ENCODE measurements around the gene NXN.
"Not testable (repeated sequence)": the region's sequence is repeated elsewhere in the genome, so short reads cannot be mapped to it uniquely, and the experiment has no call there.

NXN gene

DNA sequence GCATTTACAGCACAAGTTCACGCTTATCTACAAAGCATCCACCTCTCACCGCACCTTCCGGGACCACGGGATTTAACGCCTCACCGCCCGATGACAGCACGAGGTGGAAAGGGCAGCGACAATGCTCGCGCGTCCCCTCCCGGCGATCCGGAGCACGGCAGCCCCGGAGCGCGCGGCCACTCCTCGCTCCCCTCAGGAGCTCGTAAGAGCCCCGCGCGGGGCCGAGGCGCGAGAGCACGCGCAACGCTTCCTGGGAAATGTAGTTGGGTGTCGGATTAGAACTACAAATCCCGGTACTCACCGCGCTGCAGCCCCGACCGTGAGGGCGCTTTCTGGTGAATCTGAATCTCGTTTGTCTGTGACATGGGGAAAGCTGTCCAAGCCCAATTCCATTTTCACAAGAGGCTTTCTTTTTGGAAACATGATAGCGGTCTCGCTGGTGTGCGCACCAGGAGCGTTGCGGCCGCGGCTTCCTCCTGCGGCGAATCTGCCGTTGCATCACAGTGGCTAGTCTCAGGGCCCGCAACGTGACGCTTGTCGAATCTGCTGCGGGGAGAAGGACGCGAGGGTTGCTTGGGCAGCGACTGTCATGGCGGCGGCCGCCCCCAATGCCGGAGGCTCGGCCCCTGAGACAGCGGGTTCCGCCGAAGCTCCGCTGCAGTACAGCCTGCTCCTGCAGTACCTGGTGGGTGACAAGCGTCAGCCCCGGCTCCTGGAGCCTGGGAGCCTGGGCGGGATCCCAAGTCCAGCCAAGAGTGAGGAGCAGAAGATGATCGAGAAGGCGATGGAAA lies 17.2 kb upstream of the NXN start, which contains the start of gene TIMM22:
Gene TIMM22, plus strand, starts transcription at position 576 of the 791 bp plus-strand sequence. Its CDS starts 14 bp downstream, at position 590.
- Histone ChIP-seq H3K36me3 (ENCODE audit: control insufficient read depth in 1 of 2, insufficient read depth in 2 of 2, low read depth in 1 of 2, low read length in 2 of 2) (peaks cover 23 to 31% of the 10 kb centered on the region in 2 experiments), H3K14ac (ENCODE audit: low read length in 2 of 2) (peak within 1 kb of the TSS in 1 of 2 experiments; percentile 97), H3K9ac (ENCODE audit: low read length) (peak within 1 kb of the TSS; percentile 100), H3K4me1 (ENCODE audit: control insufficient read depth, insufficient read depth, low read depth, low read length) (peaks cover 16% of the 10 kb centered on the region), H2BK120ac (ENCODE audit: low read depth, low read length) (peak within 1 kb of the TSS; percentile 61), H3K27ac (ENCODE audit: low read length, poor library complexity, severe bottlenecking) (peak within 1 kb of the TSS; percentile 97), H3K18ac (ENCODE audit: low read depth in 1 of 2, low read length in 2 of 2) (peak within 1 kb of the TSS; percentile 60 to 98), H3K4ac (ENCODE audit: low read depth in 1 of 2, low read length in 2 of 2) (peak within 1 kb of the TSS; percentile 97 to 100), H3K4me3 (ENCODE audit: insufficient read depth in 1 of 2, low read depth in 1 of 2, low read length in 2 of 2) (peak within 1 kb of the TSS; percentile 95 to 100), H2AK5ac (ENCODE audit: low read length, severe bottlenecking) (peak within 1 kb of the TSS; percentile 54), H3K9me3 (ENCODE audit: control insufficient read depth, low read length) (no peaks in the 10 kb centered on the region), H2BK12ac (ENCODE audit: low read length in 2 of 2) (peak within 1 kb of the TSS; percentile 49 to 95), H3K4me2 (ENCODE audit: low read length, poor library complexity, severe bottlenecking) (peak within 1 kb of the TSS; percentile 61), H2BK15ac (ENCODE audit: low read depth, poor library complexity, severe bottlenecking) (peak within 1 kb of the TSS; percentile 77), H2BK5ac (ENCODE audit: low read depth, low read length, poor library complexity, severe bottlenecking) (peak within 1 kb of the TSS; percentile 99), H2AFZ (ENCODE audit: low read depth, low read length) (peak within 1 kb of the TSS; percentile 78), H4K91ac (ENCODE audit: low read length) (peak within 1 kb of the TSS; percentile 95), H3K23ac (ENCODE audit: low read length in 2 of 2) (peak within 1 kb of the TSS in 1 of 2 experiments; percentile 16), H3K79me1 (replicated peaks; ENCODE audit: low read length, poor library complexity, severe bottlenecking) (peaks cover 5% of the 10 kb centered on the region), H4K8ac (ENCODE audit: low read length) (peak within 1 kb of the TSS; percentile 94), H3K27me3 (ENCODE audit: control insufficient read depth in 1 of 2, insufficient read depth in 1 of 2, low read length in 2 of 2) (no peaks in the 10 kb centered on the region)
- peak; percentile 99 for DNase-seq
- WGBS: under 1% methylated on average over 71 of the region's 71 CpGs

DNA sequence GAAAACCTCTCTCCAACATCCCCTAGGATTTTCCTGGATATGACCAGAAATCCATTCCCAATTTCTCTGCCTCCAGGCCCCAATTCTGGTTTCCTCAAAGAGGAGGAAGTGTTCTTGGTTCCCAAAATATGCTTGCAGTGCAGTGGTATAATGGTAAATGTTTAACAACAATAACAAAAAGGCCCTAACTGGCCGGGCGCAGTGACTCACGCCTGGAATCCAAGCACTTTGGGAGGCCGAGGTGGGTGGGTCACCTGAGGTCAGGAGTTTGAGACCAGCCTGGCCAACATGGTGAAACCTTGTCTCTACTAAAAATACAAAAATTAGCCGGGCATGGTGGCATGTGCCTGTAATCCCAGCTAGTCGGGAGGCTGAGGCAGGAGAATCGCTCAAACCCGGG lies 15.7 kb upstream of the NXN start:
- H3K4ac ChIP-seq (ENCODE audit: low read depth in 1 of 2, low read length in 2 of 2); H3K27me3 ChIP-seq (ENCODE audit: control insufficient read depth in 1 of 2, insufficient read depth in 1 of 2, low read length in 2 of 2); H3K4me3 ChIP-seq (ENCODE audit: insufficient read depth in 1 of 2, low read depth in 1 of 2, low read length in 2 of 2); H3K9me3 ChIP-seq (ENCODE audit: control insufficient read depth, low read length); H2BK12ac ChIP-seq (ENCODE audit: low read length in 2 of 2); H3K79me1 ChIP-seq (replicated peaks; ENCODE audit: low read length, poor library complexity, severe bottlenecking); H3K14ac ChIP-seq (ENCODE audit: low read length in 2 of 2); H2BK120ac ChIP-seq (ENCODE audit: low read depth, low read length); H4K91ac ChIP-seq (ENCODE audit: low read length); H2AFZ ChIP-seq (ENCODE audit: low read depth, low read length); H4K8ac ChIP-seq (ENCODE audit: low read length); H2BK15ac ChIP-seq (ENCODE audit: low read depth, poor library complexity, severe bottlenecking); H3K23ac ChIP-seq (ENCODE audit: low read length in 2 of 2); H3K4me1 ChIP-seq (ENCODE audit: control insufficient read depth, insufficient read depth, low read depth, low read length); DNase-seq; H3K9ac ChIP-seq (ENCODE audit: low read length); H2BK5ac ChIP-seq (ENCODE audit: low read depth, low read length, poor library complexity, severe bottlenecking); H3K18ac ChIP-seq (ENCODE audit: low read depth in 1 of 2, low read length in 2 of 2): not testable (repeated sequence)
- H3K4me2 ChIP-seq (ENCODE audit: low read length, poor library complexity, severe bottlenecking): peak overlapping the region; percentile 29
- WGBS: 86% methylated on average over 8 of the region's 8 CpGs
- H3K27ac ChIP-seq (ENCODE audit: low read length, poor library complexity, severe bottlenecking): peak overlapping the region; percentile 84
- H3K36me3 ChIP-seq (ENCODE audit: control insufficient read depth in 1 of 2, insufficient read depth in 2 of 2, low read depth in 1 of 2, low read length in 2 of 2): peaks cover 11 to 18% of the 10 kb centered on the region in 2 experiments
- H2AK5ac ChIP-seq (ENCODE audit: low read length, severe bottlenecking): peak overlapping the region; percentile 74

DNA sequence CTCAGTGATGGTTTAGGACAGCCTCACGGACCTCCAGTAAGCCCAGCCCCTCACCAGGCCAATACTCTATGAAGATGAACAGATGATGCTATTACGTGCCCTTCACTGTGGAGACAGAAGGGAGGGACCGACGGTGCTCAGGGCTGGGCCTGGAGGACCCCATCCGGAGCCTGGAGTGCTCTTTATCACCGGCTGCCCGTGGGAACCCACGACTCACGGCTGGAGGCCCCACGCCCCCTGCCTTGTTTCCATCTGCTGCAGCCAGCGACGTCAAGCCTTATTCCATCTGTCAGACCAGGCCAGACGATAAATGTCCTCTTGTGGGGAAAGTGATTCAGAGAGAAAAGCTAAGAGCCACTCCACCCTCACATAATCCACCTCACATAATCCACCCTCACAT lies 13.4 kb upstream of the NXN start:
- Histone ChIP-seq H2BK12ac (ENCODE audit: low read length in 2 of 2) (no peak overlapping the region), H2BK120ac (ENCODE audit: low read depth, low read length) (no peak overlapping the region), H2AK5ac (ENCODE audit: low read length, severe bottlenecking) (peak overlapping the region; percentile 22), H3K23ac (ENCODE audit: low read length in 2 of 2) (no peak overlapping the region), H3K27ac (ENCODE audit: low read length, poor library complexity, severe bottlenecking) (no peak overlapping the region), H3K14ac (ENCODE audit: low read length in 2 of 2) (no peak overlapping the region), H3K36me3 (ENCODE audit: control insufficient read depth in 1 of 2, insufficient read depth in 2 of 2, low read depth in 1 of 2, low read length in 2 of 2) (peaks cover 0 to 3% of the 10 kb centered on the region in 2 experiments), H3K4me1 (ENCODE audit: control insufficient read depth, insufficient read depth, low read depth, low read length) (peaks cover 5% of the 10 kb centered on the region), H2BK5ac (ENCODE audit: low read depth, low read length, poor library complexity, severe bottlenecking) (no peak overlapping the region), H4K8ac (ENCODE audit: low read length) (no peak overlapping the region), H3K79me1 (replicated peaks; ENCODE audit: low read length, poor library complexity, severe bottlenecking) (peaks cover 2% of the 10 kb centered on the region), H3K18ac (ENCODE audit: low read depth in 1 of 2, low read length in 2 of 2) (no peak overlapping the region), H3K4me3 (ENCODE audit: insufficient read depth in 1 of 2, low read depth in 1 of 2, low read length in 2 of 2) (no peak overlapping the region), H3K9ac (ENCODE audit: low read length) (no peak overlapping the region), H2BK15ac (ENCODE audit: low read depth, poor library complexity, severe bottlenecking) (no peak overlapping the region), H3K9me3 (ENCODE audit: control insufficient read depth, low read length) (no peaks in the 10 kb centered on the region), H3K4ac (ENCODE audit: low read depth in 1 of 2, low read length in 2 of 2) (no peak overlapping the region), H2AFZ (ENCODE audit: low read depth, low read length) (no peak overlapping the region), H4K91ac (ENCODE audit: low read length) (no peak overlapping the region), H3K4me2 (ENCODE audit: low read length, poor library complexity, severe bottlenecking) (no peak overlapping the region), H3K27me3 (ENCODE audit: control insufficient read depth in 1 of 2, insufficient read depth in 1 of 2, low read length in 2 of 2) (no peaks in the 10 kb centered on the region)
- peak; percentile 46 for DNase-seq
- 60% methylated on average over 12 of the region's 13 CpGs for WGBS

DNA sequence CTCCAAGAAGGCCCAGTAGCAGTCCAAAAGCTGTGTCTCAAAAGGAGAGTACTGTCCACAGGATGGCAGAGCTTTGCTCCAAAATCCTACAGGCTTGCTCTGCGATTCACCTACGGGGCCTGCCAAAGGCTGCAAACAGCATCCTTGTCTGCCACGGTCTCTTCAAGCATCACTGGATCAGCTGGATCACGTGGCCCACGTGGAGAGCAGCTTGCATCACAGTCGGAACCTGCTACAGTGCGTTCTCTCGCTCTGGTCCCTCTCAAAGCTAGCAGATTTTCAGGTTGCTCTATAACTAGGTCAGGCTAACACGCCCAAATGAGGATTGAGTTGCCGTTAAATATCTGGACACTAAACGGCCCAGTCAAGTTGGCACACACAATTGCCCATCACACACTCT lies 9.0 kb upstream of the NXN start:
- H3K4me1 ChIP-seq (ENCODE audit: control insufficient read depth, insufficient read depth, low read depth, low read length): peaks cover 2% of the 10 kb centered on the region
- no peaks in the 10 kb centered on the region for H3K79me1 ChIP-seq (replicated peaks; ENCODE audit: low read length, poor library complexity, severe bottlenecking)
- H2BK15ac ChIP-seq (ENCODE audit: low read depth, poor library complexity, severe bottlenecking): no peak overlapping the region
- H3K14ac ChIP-seq (ENCODE audit: low read length in 2 of 2): no peak overlapping the region
- no peak overlapping the region for H2AFZ ChIP-seq (ENCODE audit: low read depth, low read length)
- no peak overlapping the region for H2BK5ac ChIP-seq (ENCODE audit: low read depth, low read length, poor library complexity, severe bottlenecking)
- H3K18ac ChIP-seq (ENCODE audit: low read depth in 1 of 2, low read length in 2 of 2): no peak overlapping the region
- no peak overlapping the region for H3K4me2 ChIP-seq (ENCODE audit: low read length, poor library complexity, severe bottlenecking)
- no peak overlapping the region for H3K9ac ChIP-seq (ENCODE audit: low read length)
- no peak overlapping the region for H3K27ac ChIP-seq (ENCODE audit: low read length, poor library complexity, severe bottlenecking)
- no peak overlapping the region for H3K4me3 ChIP-seq (ENCODE audit: insufficient read depth in 1 of 2, low read depth in 1 of 2, low read length in 2 of 2)
- H4K91ac ChIP-seq (ENCODE audit: low read length): no peak overlapping the region
- H4K8ac ChIP-seq (ENCODE audit: low read length): no peak overlapping the region
- WGBS: 89% methylated on average over 11 of the region's 11 CpGs
- DNase-seq: no peak
- no peak overlapping the region for H3K4ac ChIP-seq (ENCODE audit: low read depth in 1 of 2, low read length in 2 of 2)
- no peak overlapping the region for H2BK120ac ChIP-seq (ENCODE audit: low read depth, low read length)
- no peak overlapping the region for H3K23ac ChIP-seq (ENCODE audit: low read length in 2 of 2)
- H3K9me3 ChIP-seq (ENCODE audit: control insufficient read depth, low read length): no peaks in the 10 kb centered on the region
- no peaks in the 10 kb centered on the region for H3K27me3 ChIP-seq (ENCODE audit: control insufficient read depth in 1 of 2, insufficient read depth in 1 of 2, low read length in 2 of 2)
- no peak overlapping the region for H2AK5ac ChIP-seq (ENCODE audit: low read length, severe bottlenecking)
- peaks cover 0 to 3% of the 10 kb centered on the region in 2 experiments for H3K36me3 ChIP-seq (ENCODE audit: control insufficient read depth in 1 of 2, insufficient read depth in 2 of 2, low read depth in 1 of 2, low read length in 2 of 2)
- no peak overlapping the region for H2BK12ac ChIP-seq (ENCODE audit: low read length in 2 of 2)
